ENCODE results near the gene PRDM16.

GRCh38 chr1:3121401-3122210 is 52.6 kb downstream of the PRDM16 start:
- TF ChIP-seq, protein P1, sequence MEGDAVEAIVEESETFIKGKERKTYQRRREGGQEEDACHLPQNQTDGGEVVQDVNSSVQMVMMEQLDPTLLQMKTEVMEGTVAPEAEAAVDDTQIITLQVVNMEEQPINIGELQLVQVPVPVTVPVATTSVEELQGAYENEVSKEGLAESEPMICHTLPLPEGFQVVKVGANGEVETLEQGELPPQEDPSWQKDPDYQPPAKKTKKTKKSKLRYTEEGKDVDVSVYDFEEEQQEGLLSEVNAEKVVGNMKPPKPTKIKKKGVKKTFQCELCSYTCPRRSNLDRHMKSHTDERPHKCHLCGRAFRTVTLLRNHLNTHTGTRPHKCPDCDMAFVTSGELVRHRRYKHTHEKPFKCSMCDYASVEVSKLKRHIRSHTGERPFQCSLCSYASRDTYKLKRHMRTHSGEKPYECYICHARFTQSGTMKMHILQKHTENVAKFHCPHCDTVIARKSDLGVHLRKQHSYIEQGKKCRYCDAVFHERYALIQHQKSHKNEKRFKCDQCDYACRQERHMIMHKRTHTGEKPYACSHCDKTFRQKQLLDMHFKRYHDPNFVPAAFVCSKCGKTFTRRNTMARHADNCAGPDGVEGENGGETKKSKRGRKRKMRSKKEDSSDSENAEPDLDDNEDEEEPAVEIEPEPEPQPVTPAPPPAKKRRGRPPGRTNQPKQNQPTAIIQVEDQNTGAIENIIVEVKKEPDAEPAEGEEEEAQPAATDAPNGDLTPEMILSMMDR (conservative IDR thresholded peaks at IDR 0.05; ENCODE audit: low read length): no peak
- no peak for TF ChIP-seq EZH2phosphoT487 (IDR thresholded peaks at IDR 0.05; ENCODE audit: borderline replicate concordance, low read depth, low read length)
